ENCODE data around the gene JARID2.

DNA sequence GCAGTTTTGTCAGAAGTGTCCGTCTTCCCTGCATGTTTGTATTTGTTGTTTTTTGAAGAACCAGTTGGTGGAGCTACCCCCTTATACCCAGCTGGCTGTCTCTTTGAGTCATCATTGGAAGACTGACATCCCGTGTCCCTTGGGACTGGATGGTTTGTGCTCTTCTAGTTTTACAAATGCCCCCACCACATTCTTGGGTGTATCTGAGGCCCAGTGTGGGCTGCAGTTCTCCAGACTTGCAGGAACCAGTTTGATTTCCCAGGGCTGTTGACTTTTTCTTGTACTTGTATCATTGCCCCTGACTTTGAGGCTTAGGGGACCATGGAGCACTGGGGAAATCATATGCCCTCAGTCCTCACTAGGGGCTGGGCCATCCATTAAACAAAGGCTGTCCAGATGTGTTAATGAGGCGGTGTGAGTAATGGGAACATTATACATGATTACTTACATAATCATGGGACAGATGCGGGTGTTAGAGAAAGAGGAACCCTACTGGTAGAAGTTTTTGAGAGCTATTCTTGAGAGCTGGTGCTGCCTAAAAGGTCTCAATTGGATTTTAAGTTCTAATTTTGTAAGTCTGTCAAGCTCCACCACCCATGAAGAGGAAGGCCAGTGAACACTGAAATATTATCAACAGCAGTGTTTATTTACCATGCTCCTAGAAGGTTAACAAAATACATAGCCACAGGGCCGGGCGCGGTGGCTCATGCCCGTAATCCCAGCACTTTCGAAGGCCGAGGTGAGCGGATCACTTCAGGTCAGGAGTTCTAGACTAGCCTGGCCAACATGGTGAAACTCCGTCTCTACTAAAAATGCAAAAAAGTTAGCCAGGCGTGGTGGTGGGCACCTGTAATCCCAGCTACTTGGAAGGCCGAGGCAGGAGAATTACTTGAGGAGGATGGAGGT is 8.5 kb downstream of the JARID2 start:
- TF ChIP-seq ARNT2 (CRISPR knock-in tag; IDR thresholded peaks at IDR 0.05; ENCODE audit: low read depth): no peak
- TF ChIP-seq, protein P1, sequence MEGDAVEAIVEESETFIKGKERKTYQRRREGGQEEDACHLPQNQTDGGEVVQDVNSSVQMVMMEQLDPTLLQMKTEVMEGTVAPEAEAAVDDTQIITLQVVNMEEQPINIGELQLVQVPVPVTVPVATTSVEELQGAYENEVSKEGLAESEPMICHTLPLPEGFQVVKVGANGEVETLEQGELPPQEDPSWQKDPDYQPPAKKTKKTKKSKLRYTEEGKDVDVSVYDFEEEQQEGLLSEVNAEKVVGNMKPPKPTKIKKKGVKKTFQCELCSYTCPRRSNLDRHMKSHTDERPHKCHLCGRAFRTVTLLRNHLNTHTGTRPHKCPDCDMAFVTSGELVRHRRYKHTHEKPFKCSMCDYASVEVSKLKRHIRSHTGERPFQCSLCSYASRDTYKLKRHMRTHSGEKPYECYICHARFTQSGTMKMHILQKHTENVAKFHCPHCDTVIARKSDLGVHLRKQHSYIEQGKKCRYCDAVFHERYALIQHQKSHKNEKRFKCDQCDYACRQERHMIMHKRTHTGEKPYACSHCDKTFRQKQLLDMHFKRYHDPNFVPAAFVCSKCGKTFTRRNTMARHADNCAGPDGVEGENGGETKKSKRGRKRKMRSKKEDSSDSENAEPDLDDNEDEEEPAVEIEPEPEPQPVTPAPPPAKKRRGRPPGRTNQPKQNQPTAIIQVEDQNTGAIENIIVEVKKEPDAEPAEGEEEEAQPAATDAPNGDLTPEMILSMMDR (CRISPR knock-in tag; IDR thresholded peaks at IDR 0.05): peak; percentile 66
- TF ChIP-seq ZNF572 (CRISPR knock-in tag; IDR thresholded peaks at IDR 0.05): no peak
- TF ChIP-seq ZNF235 (CRISPR knock-in tag; IDR thresholded peaks at IDR 0.05; ENCODE audit: borderline replicate concordance): no peak
- TF ChIP-seq HOXD1 (CRISPR knock-in tag; IDR thresholded peaks at IDR 0.05): no peak
- TF ChIP-seq CREM (IDR thresholded peaks at IDR 0.05): no peak
- no peak for TF ChIP-seq CREM (CRISPR knock-in tag; IDR thresholded peaks at IDR 0.05)
- TF ChIP-seq ZNF83 (CRISPR knock-in tag; IDR thresholded peaks at IDR 0.05; ENCODE audit: borderline replicate concordance): no peak

Measured in HepG2 (cell line).